Peyer's patch (tissue), 4 donors: ENCODE measurements around the gene STIM2. TPM values are rescaled to one million over a fixed set of nuclear protein-coding genes. Genes with fewer than 3 reads are reported as not detected.

ENCODE experiments used
- DNase-seq, 3 donors: peaks; one replicate each; pipeline ENCODE4 v3.0.0-alpha.2; 2017 to 2019
- H3K27ac ChIP-seq, 4 donors: fragments of 200-600 bp; sonication (generic); one replicate each; pipeline ENCODE4 v1.5.1; 2016 to 2019
- H3K27me3 ChIP-seq, 2 donors: fragments of 200-600 bp; sonication (generic); one replicate each; pipeline ENCODE4 v1.5.1; 2019
- H3K36me3 ChIP-seq, 3 donors: fragments of 200-600 bp; sonication (generic); one replicate each; pipeline ENCODE4 v1.5.1; 2016 to 2019
- H3K4me1 ChIP-seq, 4 donors: fragments of 200-600 bp; sonication (generic); one replicate each; pipeline ENCODE4 v1.5.1; 2016 to 2019
- H3K4me3 ChIP-seq, 4 donors: fragments of 200-600 bp; sonication (generic); 1 replicate in 3 of 4; 2 replicates in 1 of 4; pipeline ENCODE4 v1.5.1; 2016 to 2019; ENCODE audit warnings: mild to moderate bottlenecking in 1 of 4
- H3K9me3 ChIP-seq, 4 donors: fragments of 200-600 bp; sonication (generic); one replicate each; pipeline ENCODE4 v1.5.1; 2016 to 2019; ENCODE audit warnings: mild to moderate bottlenecking in 1 of 4
- CTCF ChIP-seq, 6 experiments: fragments of 450-650 bp in 4 of 6; fragments of 200-600 bp in 2 of 6; sonication (generic) in 1 of 6; IDR thresholded peaks; one replicate each; pipeline ENCODE4 v1.5.1; 2017 to 2019; ENCODE audit warnings: antibody characterized with exemption in 6 of 6, mild to moderate bottlenecking in 3 of 6, moderate library complexity in 1 of 6
- POLR2A ChIP-seq, 2 donors: fragments of 450-650 bp; IDR thresholded peaks; one replicate each; pipeline ENCODE4 v1.5.1; 2017; ENCODE audit warnings: antibody characterized with exemption in 2 of 2, mild to moderate bottlenecking in 2 of 2, moderate library complexity in 2 of 2
- total RNA-seq, 4 donors: library from RNA; depleted of rRNA; stranded (reverse); fragments of >200 nt; gene quantifications; one replicate each; pipeline ENCODE4 v1.1.0, GENCODE V29; 2016

Gene STIM2
- total RNA-seq, 4 donors from 2014 or later: 35.7 to 82.5 (median 39.2) TPM

GRCh38 chr4:26859762-26860156, 882 bp upstream of the STIM2 start:
- TF ChIP-seq POLR2A (IDR thresholded peaks at IDR 0.05): no peak
- TF ChIP-seq CTCF (IDR thresholded peaks at IDR 0.05): no peak
- Histone ChIP-seq H3K27ac (peak overlapping the region; percentile 96 to 100 (median 98)), H3K27me3 (no peaks in the 10 kb centered on the region), H3K9me3 (no peaks in the 10 kb centered on the region), H3K4me3 (peak overlapping the region; percentile 83 to 96 (median 90)), H3K36me3 (no peaks in the 10 kb centered on the region), H3K4me1 (peaks cover 0 to 31% (median 8%) of the 10 kb centered on the region in 4 donors)
- no peak for DNase-seq

GRCh38 chr4:26860922-26861433, 337 bp downstream of the STIM2 start:
- peaks cover 0 to 39% (median 8%) of the 10 kb centered on the region in 4 donors for H3K4me1 ChIP-seq
- peak overlapping the region; percentile 96 to 100 (median 98) for H3K27ac ChIP-seq
- TF ChIP-seq POLR2A (IDR thresholded peaks at IDR 0.05): no peak
- TF ChIP-seq CTCF (IDR thresholded peaks at IDR 0.05): no peak
- no peaks in the 10 kb centered on the region for H3K9me3 ChIP-seq
- peak overlapping the region; percentile 83 to 96 (median 90) for H3K4me3 ChIP-seq
- no peaks in the 10 kb centered on the region for H3K27me3 ChIP-seq
- no peaks in the 10 kb centered on the region for H3K36me3 ChIP-seq
- peak; percentile 54 to 78 (median 73) for DNase-seq

GRCh38 chr4:26861434-26862186, 969 bp downstream of the STIM2 start:
- Histone ChIP-seq H3K27me3 (no peaks in the 10 kb centered on the region), H3K9me3 (no peaks in the 10 kb centered on the region), H3K36me3 (no peaks in the 10 kb centered on the region), H3K27ac (peak overlapping the region; percentile 96 to 100 (median 98)), H3K4me3 (peak overlapping the region; percentile 83 to 96 (median 90)), H3K4me1 (peaks cover 0 to 45% (median 8%) of the 10 kb centered on the region in 4 donors)
- peak; percentile 84 to 92 (median 85) for DNase-seq
- TF ChIP-seq CTCF (IDR thresholded peaks at IDR 0.05) (no peak), POLR2A (IDR thresholded peaks at IDR 0.05) (peak; percentile 22 to 54)

GRCh38 chr4:26862381-26862915, 1.8 kb downstream of the STIM2 start:
- no peaks in the 10 kb centered on the region for H3K9me3 ChIP-seq

GRCh38 chr4:26863512-26863911, 2.9 kb downstream of the STIM2 start:
- H3K27ac ChIP-seq: no peak overlapping the region
- peak overlapping the region in 1 of 4 donors; percentile 96 for H3K4me3 ChIP-seq
- DNase-seq: no peak
- TF ChIP-seq POLR2A (IDR thresholded peaks at IDR 0.05) (no peak), CTCF (IDR thresholded peaks at IDR 0.05) (no peak)
- H3K36me3 ChIP-seq: no peaks in the 10 kb centered on the region
- peaks cover 0 to 38% (median 13%) of the 10 kb centered on the region in 4 donors for H3K4me1 ChIP-seq
- H3K9me3 ChIP-seq: no peaks in the 10 kb centered on the region
- no peaks in the 10 kb centered on the region for H3K27me3 ChIP-seq

More at GRCh38 chr4:26862381-26862915, 1.8 kb downstream of the STIM2 start:
- Histone ChIP-seq H3K27me3 (no peaks in the 10 kb centered on the region), H3K36me3 (no peaks in the 10 kb centered on the region), H3K27ac (peak overlapping the region in 3 of 4 donors; percentile 25 to 100 (median 99)), H3K4me3 (peak overlapping the region in 3 of 4 donors; percentile 86 to 96 (median 93)), H3K4me1 (peaks cover 0 to 45% (median 10%) of the 10 kb centered on the region in 4 donors)
- TF ChIP-seq CTCF (IDR thresholded peaks at IDR 0.05) (no peak), POLR2A (IDR thresholded peaks at IDR 0.05) (no peak)
- DNase-seq: no peak
